Measurements from ENCODE around the gene NAP1L4.

The NAP1L4 gene

GRCh38 chr11:2992234-2992996 is at the start of gene NAP1L4:
NAP1L4 (minus strand) TSS chr11:2992329; CDS start chr11:2979220, 13,109 bp downstream.
- DNase-seq = peak; percentile 97

DNA sequence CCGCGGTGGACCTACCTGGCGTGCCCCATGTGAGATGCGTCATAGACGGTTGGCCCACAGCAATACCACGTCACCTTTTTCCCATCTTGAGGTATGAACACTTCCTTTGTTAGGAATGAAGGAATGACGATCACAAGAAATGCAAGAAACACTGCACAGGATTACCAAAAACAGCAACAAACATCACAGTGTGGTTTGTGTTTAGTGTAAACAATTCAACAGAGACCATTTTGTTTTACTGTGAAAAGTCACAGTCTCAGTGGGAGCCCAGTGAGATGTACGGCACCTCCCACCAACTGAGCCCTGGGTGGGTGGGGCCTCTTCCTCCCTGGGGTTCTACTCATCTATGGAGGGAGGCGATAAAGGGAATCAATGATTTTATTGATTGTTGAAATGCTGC is 48.8 kb upstream of the NAP1L4 start:
- no peak for DNase-seq

- DNase-seq = no peak
These were observed 45.8 kb upstream of the NAP1L4 start for GRCh38 chr11:3037945-3038271.

GRCh38 chr11:3037040-3037944 is 45.2 kb upstream of the NAP1L4 start:
- peak; percentile 74 for DNase-seq

DNA sequence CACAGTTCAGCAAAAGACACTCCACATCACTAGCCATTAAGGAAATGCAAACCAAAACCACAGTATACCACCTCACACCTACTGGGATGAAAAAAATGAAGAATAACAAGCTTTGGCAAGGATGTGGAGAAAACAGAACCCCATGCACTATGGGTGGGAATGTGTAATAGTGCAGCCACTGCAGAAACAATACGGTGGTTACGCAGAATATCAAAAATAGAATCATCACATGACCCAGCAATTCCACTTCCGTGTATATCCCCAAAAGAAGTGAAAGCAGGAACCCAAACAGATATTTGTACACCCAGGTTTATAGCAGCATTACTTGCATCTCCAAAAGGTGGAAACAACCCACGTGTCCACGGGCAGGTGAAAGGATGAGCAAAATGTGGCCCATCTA is 44.3 kb upstream of the NAP1L4 start:
- no peak for DNase-seq

- no peak for DNase-seq
These were observed 43.2 kb upstream of the NAP1L4 start for GRCh38 chr11:3035333-3035732.

GRCh38 chr11:3030289-3031070 is 38.4 kb upstream of the NAP1L4 start:
- no peak for DNase-seq

- no peak for DNase-seq
These were observed 36.7 kb upstream of the NAP1L4 start for GRCh38 chr11:3028813-3029212.

GRCh38 chr11:3026803-3027202 is 34.7 kb upstream of the NAP1L4 start:
- DNase-seq = no peak

GRCh38 chr11:3022982-3023381 is 30.9 kb upstream of the NAP1L4 start:
- peak; percentile 73 for DNase-seq

GRCh38 chr11:3022300-3022967 is 30.3 kb upstream of the NAP1L4 start:
- peak; percentile 75 for DNase-seq

GRCh38 chr11:3021125-3021524 is 29.0 kb upstream of the NAP1L4 start:
- no peak for DNase-seq

DNA sequence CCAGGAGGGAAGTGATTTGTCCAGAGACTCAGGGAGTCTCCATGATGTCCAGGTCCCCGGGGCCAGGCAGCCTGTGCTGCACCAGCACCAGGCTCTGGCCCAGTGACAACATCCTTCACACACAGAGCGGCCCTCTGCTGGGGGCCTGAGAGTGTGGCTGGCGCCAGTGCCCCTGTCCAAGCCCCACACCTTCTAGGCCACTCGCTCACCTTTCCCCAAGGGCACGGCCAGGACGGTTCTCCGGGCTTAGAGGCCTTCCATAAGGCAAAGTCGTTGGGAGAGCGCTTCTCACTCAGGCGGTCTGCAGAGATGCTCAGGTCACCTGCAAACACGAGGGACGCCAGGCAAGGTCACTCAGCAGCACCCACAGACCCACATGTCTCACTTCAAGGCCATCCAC is 27.9 kb upstream of the NAP1L4 start:
- DNase-seq = no peak

GRCh38 chr11:3018596-3018995 is 26.5 kb upstream of the NAP1L4 start:
- no peak for DNase-seq

DNA sequence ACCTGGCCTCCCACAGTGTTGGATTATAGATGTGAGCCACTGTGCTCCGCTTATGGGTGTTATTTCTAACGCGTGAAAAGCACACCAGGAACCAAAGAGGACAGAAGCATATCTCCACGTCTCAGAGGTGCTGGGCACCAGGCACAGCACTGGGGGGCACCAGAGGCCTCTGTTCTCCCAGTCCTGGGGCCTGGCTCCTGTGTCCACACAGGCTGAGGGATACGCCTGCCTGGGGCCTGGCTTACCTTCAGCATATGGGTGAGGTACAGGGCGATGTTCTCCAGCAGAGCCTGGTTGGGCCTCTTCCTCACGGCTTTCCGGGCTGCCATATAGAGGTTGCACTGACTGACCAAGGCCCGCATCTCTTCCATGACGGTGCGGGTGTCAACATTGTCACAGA is 24.7 kb upstream of the NAP1L4 start:
- DNase-seq = no peak

DNA sequence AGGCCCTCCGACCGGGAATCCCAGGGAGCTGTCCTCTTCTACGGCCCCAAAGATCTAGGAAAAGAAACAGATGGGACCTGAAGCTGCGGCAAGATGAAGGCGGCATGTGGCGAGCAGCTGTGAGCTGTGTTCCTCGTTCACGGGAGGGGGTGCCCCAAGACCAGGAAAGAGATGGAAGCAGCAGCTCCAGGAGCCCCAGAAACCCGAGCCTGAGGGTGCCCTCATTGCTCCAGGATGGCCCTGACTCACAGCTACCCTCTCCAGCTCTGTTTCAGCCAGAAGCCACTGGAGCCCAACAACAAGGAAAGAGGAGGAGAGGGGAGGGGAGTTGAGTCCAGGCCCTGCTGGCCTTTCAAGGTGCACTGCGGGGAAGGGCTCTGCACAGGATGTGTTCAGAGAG is 23.7 kb upstream of the NAP1L4 start:
- DNase-seq = no peak

DNA sequence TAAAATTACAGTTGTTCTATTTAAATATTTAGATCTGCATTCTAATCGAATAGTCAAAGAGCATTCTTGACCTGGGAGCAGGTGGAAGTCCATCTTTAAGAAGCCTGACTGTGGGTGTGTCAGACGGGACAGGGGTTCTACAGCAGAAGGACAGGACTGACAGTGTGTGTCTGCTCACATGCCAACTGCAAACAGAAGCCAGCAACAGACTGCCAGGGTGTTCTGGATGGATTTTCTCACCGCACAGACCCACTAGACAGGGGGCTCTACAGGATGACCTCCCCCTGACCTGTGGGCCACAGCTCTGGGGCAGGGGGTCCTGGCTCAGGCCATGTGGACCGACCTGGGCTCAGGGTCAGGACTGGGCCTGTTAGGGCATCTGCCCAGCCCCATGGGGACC is 22.8 kb upstream of the NAP1L4 start:
- no peak for DNase-seq

DNA sequence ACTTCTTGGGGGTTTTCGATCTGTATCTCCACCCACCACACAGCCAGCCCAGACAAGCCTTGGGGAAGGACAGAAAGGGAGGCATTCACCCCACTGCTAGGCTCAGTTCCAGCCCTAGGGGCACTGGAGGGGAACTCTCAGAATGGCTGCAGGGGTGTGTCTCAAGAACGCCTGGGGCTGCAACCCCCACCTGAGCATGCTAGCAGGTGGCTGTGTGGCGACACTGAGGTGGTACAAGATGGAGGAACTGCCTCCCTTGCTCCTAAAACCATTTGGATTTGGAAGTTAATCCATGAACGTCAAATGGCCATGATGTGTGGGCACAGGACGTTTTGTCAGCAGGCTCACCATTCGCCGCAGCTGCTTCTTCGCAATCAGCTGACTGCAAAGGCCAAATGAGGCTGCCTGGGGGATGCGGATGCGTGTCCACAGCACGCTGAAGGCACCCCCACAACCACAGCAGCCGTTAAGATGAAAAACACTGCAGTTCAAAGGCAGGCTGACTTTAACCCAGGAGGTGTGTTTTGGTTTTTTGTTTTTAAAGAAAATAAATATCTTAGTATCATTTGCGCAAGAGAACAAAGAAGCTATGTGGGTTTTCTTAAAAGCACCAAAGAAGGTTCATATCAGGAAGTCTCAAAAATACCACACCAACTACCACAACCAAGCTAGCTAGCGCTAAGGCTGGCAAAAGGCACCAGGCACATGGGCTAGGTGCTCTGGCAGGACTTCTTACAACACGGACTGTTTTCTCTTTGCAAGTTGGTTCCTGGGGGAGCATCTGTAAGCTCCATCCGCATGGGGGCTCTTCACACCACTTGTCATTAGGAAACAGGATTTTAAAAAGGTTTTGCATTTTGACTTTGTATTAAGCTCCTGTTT is 22.2 kb upstream of the NAP1L4 start:
- no peak for DNase-seq

GRCh38 chr11:3011891-3012885 is 20.1 kb upstream of the NAP1L4 start:
- no peak for DNase-seq

DNA sequence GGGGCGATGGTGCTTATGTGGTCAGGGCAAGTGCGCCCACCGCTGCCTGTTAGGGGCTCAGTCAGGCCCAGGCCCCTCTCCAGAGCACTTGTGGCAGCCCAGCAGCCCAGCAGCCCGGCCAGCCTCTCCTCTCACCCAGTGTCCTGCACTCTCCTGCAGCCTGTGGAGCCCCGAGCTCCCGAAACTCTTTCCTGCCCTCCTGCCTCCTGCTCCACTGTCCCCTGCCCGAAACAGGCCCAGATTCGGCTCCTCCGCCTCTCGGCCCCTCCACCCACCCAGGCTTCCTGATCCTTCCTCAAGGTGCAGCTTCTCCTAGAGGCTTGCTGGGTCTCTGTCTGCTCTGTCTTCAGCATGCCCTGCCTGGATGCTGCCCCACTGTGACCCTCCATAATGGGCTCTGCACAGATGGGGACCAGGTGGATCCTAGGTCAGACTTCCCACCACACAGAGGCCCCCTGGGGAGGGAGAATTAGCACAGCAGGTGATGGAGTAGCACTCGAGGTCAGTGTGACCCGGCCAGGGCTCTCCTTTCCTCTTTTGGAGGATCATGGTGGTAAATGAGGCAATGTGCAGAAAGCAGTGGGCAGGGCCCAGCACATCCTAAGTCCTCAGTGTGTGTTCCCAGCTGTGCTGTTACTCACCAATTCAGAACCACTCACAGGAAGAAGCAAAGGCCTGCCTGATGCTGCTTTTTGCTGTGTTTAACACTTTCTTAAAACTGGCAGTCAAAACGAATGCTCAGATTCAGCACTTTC is 18.6 kb upstream of the NAP1L4 start:
- DNase-seq = no peak

All from fibroblast of skin of right biceps (primary cell).